GM21447 (cell line): ENCODE data around the gene MRPL52.

ENCODE experiments used
- ATAC-seq: cut with Tn5 transposase; IDR thresholded peaks from one replicate; pipeline ENCODE4 v1.9.1; 2021; ENCODE audit not compliant: unreplicated experiment

The MRPL52 gene

DNA sequence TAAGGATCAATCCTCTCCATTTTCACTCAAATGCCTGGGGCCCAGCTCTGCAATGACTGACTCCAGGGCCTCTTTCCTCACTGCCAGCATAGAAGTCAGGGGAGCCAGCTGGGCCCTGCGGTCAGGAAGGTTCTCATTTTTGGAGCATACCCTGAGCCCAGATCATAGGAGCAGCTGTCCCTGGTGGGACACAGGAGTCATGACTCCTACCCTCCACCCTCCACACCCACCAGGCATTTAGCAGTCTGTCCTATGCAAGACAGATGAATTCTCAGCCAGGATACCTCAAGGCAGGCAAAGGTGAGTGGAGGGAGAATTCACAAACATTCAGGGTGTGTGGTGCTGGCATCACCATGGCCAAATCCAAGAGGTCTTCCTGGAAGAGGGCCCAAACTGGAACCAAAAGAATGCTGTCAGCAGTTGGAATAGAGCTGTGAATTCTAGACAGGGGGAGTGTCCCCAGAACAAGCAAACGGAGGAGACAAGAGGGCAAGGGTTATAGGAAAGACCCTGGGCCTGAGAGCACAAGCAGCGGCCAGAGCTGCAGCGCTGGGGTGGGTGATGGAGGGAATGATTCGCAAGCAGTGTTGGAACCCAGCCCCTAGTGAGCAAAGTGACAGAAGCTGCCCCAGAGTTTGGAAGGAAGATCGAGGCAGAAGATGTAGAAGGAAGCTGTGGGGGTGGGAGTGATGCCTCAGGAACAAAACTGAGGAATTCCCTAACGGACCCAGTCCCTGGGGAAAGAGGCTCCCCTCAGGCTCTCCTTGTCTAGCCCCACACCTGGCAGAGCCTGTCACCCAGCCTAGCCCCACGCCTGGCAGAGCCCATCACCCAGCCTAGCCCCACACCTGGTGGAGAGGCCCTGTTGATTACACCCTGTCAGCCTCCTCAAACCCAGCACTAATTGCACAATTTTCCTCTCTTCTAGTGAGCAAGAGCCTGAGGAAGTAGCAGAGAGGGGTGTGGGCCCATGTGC is 48.9 kb downstream of the MRPL52 start:
- no peak for ATAC-seq

DNA sequence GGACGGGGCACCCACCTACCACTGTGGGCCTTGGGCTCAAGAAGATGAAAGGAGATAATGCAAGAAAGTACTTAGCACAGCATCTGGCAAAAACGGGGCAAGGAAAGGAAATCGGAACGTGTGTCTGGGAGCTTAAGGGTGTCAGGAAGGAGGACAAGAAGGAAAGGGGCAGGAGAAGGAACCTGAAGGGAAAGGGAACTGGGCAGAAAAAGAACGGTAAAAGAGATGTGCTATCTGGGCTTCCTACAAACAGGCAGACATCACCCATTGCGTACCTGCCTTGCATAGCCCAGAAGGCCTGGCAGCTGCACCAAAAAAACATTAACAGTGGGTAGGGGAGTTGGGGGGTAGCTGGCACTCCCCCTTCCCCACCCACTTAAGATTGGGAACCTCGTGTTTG is 52.4 kb downstream of the MRPL52 start:
- no peak for ATAC-seq

DNA sequence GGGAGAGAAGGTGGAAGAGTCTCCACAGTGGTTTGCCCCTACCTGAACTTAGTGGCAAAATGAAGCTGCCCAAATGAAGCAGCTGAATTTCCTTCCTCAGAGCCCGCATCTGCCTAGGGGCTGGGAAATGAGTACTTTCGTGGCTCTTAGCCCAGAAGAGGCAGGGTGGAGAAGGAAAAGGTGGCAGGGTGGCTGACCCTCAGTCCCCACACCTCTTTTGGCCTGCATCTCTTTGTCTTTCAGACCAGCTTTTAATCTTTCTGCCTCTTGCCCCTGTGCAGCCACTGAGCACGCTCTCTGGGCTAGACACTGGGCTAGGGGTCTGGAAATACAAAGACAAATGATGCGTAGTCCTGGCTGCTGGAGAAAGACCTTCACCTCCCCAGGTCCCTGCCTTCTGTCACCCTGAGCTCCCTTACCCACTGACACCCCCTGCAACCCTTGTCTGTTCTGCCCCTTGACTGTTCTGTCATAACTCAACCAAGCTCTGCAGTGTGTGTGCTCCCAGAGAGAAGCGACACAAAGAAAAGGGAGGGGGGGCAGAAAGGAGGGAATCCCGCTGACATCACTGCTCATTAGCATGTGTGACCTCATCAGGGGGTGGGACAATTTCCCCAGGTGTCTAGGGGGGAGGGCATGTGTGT is 53.0 kb downstream of the MRPL52 start:
- ATAC-seq, result no peak

DNA sequence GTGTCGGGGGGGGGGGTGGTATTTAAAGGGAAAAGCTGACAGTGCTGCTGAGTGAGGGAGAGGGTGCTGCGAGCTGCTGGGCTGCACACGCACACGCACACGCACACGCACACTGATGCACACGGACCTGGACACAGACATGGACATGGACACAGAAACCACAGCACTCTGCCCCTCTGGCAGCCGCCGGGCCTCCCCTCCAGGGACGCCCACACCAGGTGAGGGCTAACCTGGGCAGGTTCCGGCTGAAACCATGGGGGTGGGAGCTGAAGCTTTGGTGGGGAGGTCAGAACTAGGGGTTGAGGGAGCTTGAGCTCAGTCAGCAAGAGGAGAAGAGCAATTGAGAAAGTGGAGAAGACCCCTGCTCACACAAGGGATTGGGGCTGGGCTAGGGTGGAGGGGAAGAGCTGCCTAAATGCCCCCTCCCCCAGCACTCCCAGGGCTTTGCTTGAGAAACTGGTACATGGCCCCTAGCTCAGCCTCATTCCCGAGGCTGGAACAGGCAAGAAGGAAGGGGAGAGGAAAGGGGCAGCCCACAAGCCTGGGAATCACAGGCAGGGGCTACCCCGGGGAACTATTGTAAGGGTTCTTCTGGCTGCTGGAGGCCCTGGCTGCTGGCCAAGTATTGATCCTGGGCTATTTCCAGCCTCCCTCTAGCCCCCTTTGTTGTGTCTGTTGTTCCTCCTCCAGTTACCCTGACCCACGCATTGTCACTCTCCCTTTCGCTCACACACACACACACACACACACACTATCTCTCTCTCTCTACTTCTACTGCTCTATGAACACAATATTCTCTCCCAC is 53.7 kb downstream of the MRPL52 start, which contains the start of gene REM2:
Gene REM2 (plus strand): TSS at position 50 of the 804 bp plus-strand sequence. CDS start 66 bp downstream, at position 116.
- no peak for ATAC-seq

DNA sequence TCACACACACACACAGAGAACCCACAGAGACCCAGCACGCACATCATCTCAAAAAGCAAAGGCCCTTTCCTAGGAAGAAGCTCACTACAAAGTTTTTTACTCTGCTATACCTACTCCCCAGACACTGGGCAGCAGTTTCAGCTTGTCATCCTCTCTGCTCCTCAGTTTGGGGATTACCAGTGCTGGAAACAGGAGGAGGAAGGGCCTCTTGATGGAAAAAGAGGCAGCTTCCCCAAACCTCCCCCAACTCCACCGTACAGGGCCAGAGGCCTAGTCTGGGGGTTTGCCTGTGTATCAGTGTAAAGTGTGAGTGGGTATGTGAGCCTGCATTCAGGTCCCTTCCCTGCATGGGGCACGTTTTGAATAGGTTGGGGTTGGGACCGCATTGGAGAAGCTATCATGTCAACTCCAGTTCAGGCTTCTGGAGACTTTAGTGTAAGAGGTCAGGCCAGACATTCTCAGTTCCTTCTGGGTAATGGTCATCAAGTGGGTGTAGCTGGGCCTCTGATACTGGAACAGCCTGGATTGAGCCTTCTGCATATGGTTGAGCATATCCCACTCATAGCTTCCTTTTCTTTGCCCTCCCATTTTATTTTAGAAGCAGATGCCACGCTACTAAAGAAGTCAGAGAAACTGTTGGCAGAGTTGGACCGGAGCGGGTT is 54.5 kb downstream of the MRPL52 start:
- ATAC-seq, result no peak
